ENCODE results near the gene PPP1R13B. TPM values are rescaled to one million over a fixed set of nuclear protein-coding genes. Genes with fewer than 3 reads are reported as not detected.

Gene PPP1R13B
- polyA plus RNA-seq, 1 donor (not counting 4 experiments of a cell fraction or from before 2014, with no cell fraction given) = 7.7 TPM

- Histone ChIP-seq H3K9ac (ENCODE audit: control insufficient read depth, extremely low read depth, insufficient read depth, low read length) (no peak overlapping the region), H3K79me2 (ENCODE audit: control insufficient read depth, insufficient read depth, low read length) (peaks cover 38% of the 10 kb centered on the region), H3K9me1 (ENCODE audit: control insufficient read depth, extremely low read depth, insufficient read depth, low read length) (no peaks in the 10 kb centered on the region), H2AFZ (ENCODE audit: control insufficient read depth, low read length) (no peak overlapping the region), H3K9me3 (ENCODE audit: control insufficient read depth, low read depth, low read length) (no peaks in the 10 kb centered on the region), H3K27me3 (ENCODE audit: control insufficient read depth, extremely low read depth, insufficient read depth, low read length) (no peaks in the 10 kb centered on the region), H3K27ac (ENCODE audit: control insufficient read depth, insufficient read depth, low read length) (no peak overlapping the region), H3K4me2 (ENCODE audit: control insufficient read depth, extremely low read depth, insufficient read depth, low read depth, low read length) (no peak overlapping the region), H3K36me3 (ENCODE audit: control insufficient read depth in 2 of 2, extremely low read depth in 1 of 2, insufficient read depth in 2 of 2, low read length in 2 of 2) (no peaks in the 10 kb centered on the region), H3K4me1 (ENCODE audit: control insufficient read depth, extremely low read depth, insufficient read depth, low read length) (peaks cover 8% of the 10 kb centered on the region), H3K4me3 (ENCODE audit: control insufficient read depth in 2 of 3, extremely low read depth in 1 of 3, insufficient read depth in 2 of 3, low read depth in 1 of 3, low read length in 3 of 3) (no peak overlapping the region), H4K20me1 (ENCODE audit: control insufficient read depth, extremely low read depth, insufficient read depth, low read length) (no peaks in the 10 kb centered on the region)
- FAIRE-seq = no peak
- DNase-seq (ENCODE audit: low read depth, low spot score) = no peak
- dilution Hi-C loops (cut with MboI; ENCODE audit: extremely low pct_ligation_motif_present, low sequenced_read_pairs) = no loop called here
- TF ChIP-seq EZH2 (IDR thresholded peaks at IDR 0.05; ENCODE audit: low read length) = no peak
- TF ChIP-seq, protein P1, sequence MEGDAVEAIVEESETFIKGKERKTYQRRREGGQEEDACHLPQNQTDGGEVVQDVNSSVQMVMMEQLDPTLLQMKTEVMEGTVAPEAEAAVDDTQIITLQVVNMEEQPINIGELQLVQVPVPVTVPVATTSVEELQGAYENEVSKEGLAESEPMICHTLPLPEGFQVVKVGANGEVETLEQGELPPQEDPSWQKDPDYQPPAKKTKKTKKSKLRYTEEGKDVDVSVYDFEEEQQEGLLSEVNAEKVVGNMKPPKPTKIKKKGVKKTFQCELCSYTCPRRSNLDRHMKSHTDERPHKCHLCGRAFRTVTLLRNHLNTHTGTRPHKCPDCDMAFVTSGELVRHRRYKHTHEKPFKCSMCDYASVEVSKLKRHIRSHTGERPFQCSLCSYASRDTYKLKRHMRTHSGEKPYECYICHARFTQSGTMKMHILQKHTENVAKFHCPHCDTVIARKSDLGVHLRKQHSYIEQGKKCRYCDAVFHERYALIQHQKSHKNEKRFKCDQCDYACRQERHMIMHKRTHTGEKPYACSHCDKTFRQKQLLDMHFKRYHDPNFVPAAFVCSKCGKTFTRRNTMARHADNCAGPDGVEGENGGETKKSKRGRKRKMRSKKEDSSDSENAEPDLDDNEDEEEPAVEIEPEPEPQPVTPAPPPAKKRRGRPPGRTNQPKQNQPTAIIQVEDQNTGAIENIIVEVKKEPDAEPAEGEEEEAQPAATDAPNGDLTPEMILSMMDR (optimal IDR thresholded peaks at IDR 0.05 in 1 of 3, IDR thresholded peaks at IDR 0.05 in 1 of 3, conservative IDR thresholded peaks at IDR 0.05 in 1 of 3; ENCODE audit: extremely low read depth in 1 of 3, insufficient read depth in 2 of 3, low read length in 3 of 3) = no peak
Measured at GRCh38 chr14:103815253-103815652, 32.1 kb downstream of the PPP1R13B start.

- no peaks in the 10 kb centered on the region for H3K27me3 ChIP-seq (ENCODE audit: control insufficient read depth, extremely low read depth, insufficient read depth, low read length)
- H3K27ac ChIP-seq (ENCODE audit: control insufficient read depth, insufficient read depth, low read length) = no peak overlapping the region
- no peak for DNase-seq (ENCODE audit: low read depth, low spot score)
- H3K9ac ChIP-seq (ENCODE audit: control insufficient read depth, extremely low read depth, insufficient read depth, low read length) = no peak overlapping the region
- no peak overlapping the region for H3K4me2 ChIP-seq (ENCODE audit: control insufficient read depth, extremely low read depth, insufficient read depth, low read depth, low read length)
- no peak overlapping the region for H2AFZ ChIP-seq (ENCODE audit: control insufficient read depth, low read length)
- dilution Hi-C loops (cut with MboI; ENCODE audit: extremely low pct_ligation_motif_present, low sequenced_read_pairs) = no loop called here
- H3K9me3 ChIP-seq (ENCODE audit: control insufficient read depth, low read depth, low read length) = no peaks in the 10 kb centered on the region
- peaks cover 28% of the 10 kb centered on the region for H3K79me2 ChIP-seq (ENCODE audit: control insufficient read depth, insufficient read depth, low read length)
- no peak overlapping the region for H3K4me3 ChIP-seq (ENCODE audit: control insufficient read depth in 2 of 3, extremely low read depth in 1 of 3, insufficient read depth in 2 of 3, low read depth in 1 of 3, low read length in 3 of 3)
- H3K9me1 ChIP-seq (ENCODE audit: control insufficient read depth, extremely low read depth, insufficient read depth, low read length) = no peaks in the 10 kb centered on the region
- TF ChIP-seq EZH2 (IDR thresholded peaks at IDR 0.05; ENCODE audit: low read length) = no peak
- TF ChIP-seq, protein P1 (optimal IDR thresholded peaks at IDR 0.05 in 1 of 3, IDR thresholded peaks at IDR 0.05 in 1 of 3, conservative IDR thresholded peaks at IDR 0.05 in 1 of 3; ENCODE audit: extremely low read depth in 1 of 3, insufficient read depth in 2 of 3, low read length in 3 of 3) = no peak
- H3K4me1 ChIP-seq (ENCODE audit: control insufficient read depth, extremely low read depth, insufficient read depth, low read length) = no peaks in the 10 kb centered on the region
- FAIRE-seq = no peak
- no peaks in the 10 kb centered on the region for H3K36me3 ChIP-seq (ENCODE audit: control insufficient read depth in 2 of 2, extremely low read depth in 1 of 2, insufficient read depth in 2 of 2, low read length in 2 of 2)
- H4K20me1 ChIP-seq (ENCODE audit: control insufficient read depth, extremely low read depth, insufficient read depth, low read length) = peaks cover 5% of the 10 kb centered on the region
Measured at GRCh38 chr14:103811189-103811588, 36.2 kb downstream of the PPP1R13B start.
